AG04449 (cell line): Measurements from ENCODE around the gene PGAP1.

Source experiments
- CTCF ChIA-PET: fragments of 350-600 bp; formaldehyde crosslinking; extraction: SDS; loops from one replicate; lab custom pipeline; 2021; ENCODE audit warnings: antibody characterized with exemption; lab: Yijun Ruan, JAX
- POLR2A ChIA-PET: fragments of 400-600, 350-600 bp; formaldehyde crosslinking; extraction: SDS; loops from one replicate; lab custom pipeline; 2020; ENCODE audit warnings: antibody characterized with exemption, inconsistent platforms; lab: Yijun Ruan, JAX
- DNase-seq: peaks from one replicate; pipeline ENCODE4 v3.0.0-alpha.2; 2010; ENCODE audit warnings: low read depth, low spot score
- H3K4me3 ChIP-seq: 2 replicates; pipeline ENCODE4 v1.5.1; 2011; ENCODE audit warnings: low read depth, mild to moderate bottlenecking, control low read depth, low read length
- TF ChIP-seq, protein P1 (sequence below): IDR thresholded peaks from one replicate; pipeline ENCODE4 v1.5.1; 2011; ENCODE audit warnings: mild to moderate bottlenecking, moderate library complexity, low read length, control low read depth, inconsistent platforms; ENCODE audit not compliant: insufficient read depth; ENCODE audit errors: missing control alignments

The PGAP1 gene

DNA sequence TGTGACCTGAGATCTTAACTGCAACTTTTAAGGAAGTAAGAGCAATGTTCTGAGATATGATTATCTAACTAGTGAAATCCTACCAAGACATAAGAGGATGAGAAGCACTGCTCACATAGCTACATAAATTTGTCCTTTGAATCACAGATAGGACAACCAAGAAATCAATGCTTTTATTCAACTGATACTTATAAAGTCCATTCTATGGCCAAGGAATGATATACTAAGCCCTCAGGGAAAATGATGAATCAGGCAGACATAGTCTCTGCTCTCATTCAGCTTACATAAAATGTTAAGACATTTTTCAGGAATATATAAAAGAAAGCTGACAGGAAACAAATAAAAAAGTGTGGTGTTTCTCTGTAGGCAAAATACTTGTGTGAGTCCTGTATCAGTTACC is 39.1 kb downstream of the PGAP1 start:
- H3K4me3 ChIP-seq: no peak overlapping the region
- CTCF ChIA-PET: interaction anchor here (0.7 kb wide), 1 partner anchor 14 kb away, joined by 3 read pairs; no protein-coding TSS in a partner anchor
- DNase-seq: no peak
- POLR2A ChIA-PET: no interaction called here
- TF ChIP-seq, protein P1, sequence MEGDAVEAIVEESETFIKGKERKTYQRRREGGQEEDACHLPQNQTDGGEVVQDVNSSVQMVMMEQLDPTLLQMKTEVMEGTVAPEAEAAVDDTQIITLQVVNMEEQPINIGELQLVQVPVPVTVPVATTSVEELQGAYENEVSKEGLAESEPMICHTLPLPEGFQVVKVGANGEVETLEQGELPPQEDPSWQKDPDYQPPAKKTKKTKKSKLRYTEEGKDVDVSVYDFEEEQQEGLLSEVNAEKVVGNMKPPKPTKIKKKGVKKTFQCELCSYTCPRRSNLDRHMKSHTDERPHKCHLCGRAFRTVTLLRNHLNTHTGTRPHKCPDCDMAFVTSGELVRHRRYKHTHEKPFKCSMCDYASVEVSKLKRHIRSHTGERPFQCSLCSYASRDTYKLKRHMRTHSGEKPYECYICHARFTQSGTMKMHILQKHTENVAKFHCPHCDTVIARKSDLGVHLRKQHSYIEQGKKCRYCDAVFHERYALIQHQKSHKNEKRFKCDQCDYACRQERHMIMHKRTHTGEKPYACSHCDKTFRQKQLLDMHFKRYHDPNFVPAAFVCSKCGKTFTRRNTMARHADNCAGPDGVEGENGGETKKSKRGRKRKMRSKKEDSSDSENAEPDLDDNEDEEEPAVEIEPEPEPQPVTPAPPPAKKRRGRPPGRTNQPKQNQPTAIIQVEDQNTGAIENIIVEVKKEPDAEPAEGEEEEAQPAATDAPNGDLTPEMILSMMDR: no peak

DNA sequence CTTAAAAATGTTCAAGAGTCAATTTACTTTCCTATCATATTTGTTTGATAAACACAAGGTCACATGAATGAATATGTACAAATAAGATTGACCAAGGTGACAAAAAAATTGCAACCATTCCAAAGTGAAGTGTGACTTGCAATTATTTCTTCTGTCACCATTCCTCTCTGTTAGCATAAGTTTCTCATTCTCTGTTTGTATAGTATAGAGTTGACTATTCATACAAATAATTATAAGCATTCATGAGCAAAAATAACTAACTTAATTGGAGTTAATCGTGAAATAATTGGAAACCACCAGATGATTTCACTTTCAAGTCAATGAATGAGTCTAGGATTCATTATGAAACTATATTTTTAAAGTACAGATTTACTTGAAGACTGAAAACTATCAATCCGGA is 42.1 kb downstream of the PGAP1 start:
- POLR2A ChIA-PET: no interaction called here
- DNase-seq: no peak
- CTCF ChIA-PET: no interaction called here
- H3K4me3 ChIP-seq: no peak overlapping the region
- TF ChIP-seq, protein P1: no peak

DNA sequence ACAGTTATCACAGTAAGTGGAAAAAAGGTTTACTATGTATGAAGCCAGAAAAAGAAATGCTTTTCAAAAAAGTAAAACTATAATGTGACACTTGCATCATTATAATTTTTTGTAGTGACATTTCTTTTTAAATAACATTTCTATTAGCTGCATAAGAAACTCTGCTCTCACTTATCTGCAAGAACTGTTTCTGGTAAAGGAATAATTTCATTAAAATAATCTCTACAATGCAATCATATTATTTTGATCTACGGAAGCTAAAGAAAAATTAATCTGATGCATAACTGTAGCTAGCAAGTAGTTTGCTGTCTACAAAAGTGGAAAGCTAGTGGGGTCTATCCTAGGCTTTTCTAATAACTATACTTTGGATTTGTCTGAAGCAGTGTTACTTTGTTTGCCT is 50.1 kb downstream of the PGAP1 start:
- DNase-seq: no peak
- ChIA-PET POLR2A (no interaction called here), CTCF (no interaction called here)
- TF ChIP-seq, protein P1: no peak
- H3K4me3 ChIP-seq: no peak overlapping the region

DNA sequence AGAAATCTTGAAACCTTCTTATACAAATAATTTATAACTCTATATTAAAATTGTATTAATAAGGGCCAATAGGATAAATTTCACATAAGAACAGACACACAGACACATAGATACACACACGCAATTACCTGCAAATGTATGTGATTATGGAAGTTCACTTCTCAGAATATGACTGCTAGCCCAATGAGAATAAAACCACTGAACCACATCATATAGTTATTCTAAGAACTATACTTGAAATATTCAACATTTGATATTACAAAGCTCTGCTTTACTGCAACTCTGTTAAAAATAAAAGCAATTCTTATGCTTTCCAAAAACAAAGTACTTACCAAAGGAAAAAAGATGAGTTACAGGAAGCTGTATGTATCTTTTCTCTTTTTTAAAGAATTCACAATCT is 51.1 kb downstream of the PGAP1 start:
- no peak for DNase-seq
- TF ChIP-seq, protein P1: no peak
- no peak overlapping the region for H3K4me3 ChIP-seq
- POLR2A ChIA-PET: no interaction called here
- CTCF ChIA-PET: no interaction called here

DNA sequence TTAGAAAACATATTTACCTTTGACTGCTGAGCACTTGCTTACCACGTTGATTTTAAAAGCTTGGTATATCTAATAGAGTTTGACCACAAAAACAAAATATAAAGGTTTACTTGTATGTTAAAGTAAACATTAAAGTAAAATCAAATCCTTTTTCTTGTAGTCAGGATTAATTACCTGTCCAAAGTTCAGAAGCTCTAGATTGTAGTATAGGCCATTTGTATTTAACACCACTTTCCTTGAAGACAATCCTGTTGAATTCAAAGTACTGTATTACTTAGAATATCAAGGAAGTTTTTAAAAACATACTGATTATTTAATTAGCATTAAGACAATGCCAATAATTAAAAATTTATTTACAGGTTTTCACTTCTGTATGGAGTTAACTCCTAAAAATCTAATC is 53.0 kb downstream of the PGAP1 start:
- TF ChIP-seq, protein P1: no peak
- no peak overlapping the region for H3K4me3 ChIP-seq
- CTCF ChIA-PET: no interaction called here
- DNase-seq: no peak
- POLR2A ChIA-PET: no interaction called here

DNA sequence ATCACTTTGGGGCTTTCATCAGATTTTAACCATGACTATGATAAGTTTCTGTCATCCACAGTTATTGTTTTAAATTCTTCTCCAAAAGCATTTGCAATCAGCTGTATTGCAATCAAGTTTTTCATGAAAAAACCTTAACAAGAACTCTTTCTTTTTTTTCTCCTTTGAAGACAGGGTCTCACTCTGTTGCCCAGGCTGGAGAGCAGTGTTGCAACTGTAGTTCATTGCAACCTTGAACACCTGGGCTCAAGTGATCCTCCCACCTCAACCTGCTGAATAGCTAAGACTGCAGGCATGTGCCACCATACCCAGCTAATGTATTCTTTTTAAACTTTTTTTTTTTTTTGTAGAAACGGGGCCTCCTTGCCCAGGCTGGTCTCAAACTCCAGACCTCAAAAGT is 71.9 kb downstream of the PGAP1 start:
- no peak for DNase-seq
- TF ChIP-seq, protein P1: no peak
- POLR2A ChIA-PET: no interaction called here
- no peak overlapping the region for H3K4me3 ChIP-seq
- CTCF ChIA-PET: interaction anchor here (0.8 kb wide), 1 partner anchor 523 kb away, joined by 3 read pairs; no protein-coding TSS in a partner anchor
